Osteocyte (in vitro differentiated cells): ENCODE measurements around the gene CAMK2G. TPM values are rescaled to one million over a fixed set of nuclear protein-coding genes. Genes with fewer than 3 reads are reported as not detected.
A peak's percentile ranks its signal among the peaks of the same experiment; 100 is the strongest.

ENCODE experiments used
- DNase-seq: peaks from one replicate; pipeline ENCODE4 v3.0.0; 2021; ENCODE audit warnings: mixed read lengths; ENCODE audit not compliant: unreplicated experiment; ENCODE audit errors: extremely low spot score
- H3K27ac Mint-ChIP-seq: one replicate; pipeline ENCODE4 v1.8.0; 2021; ENCODE audit warnings: mild to moderate bottlenecking, mixed read lengths; ENCODE audit not compliant: unreplicated experiment
- H3K27me3 Mint-ChIP-seq: one replicate; pipeline ENCODE4 v1.8.0; 2021; ENCODE audit warnings: mixed read lengths; ENCODE audit not compliant: unreplicated experiment
- H3K36me3 Mint-ChIP-seq: one replicate; pipeline ENCODE4 v1.8.0; 2021; ENCODE audit warnings: mixed read lengths; ENCODE audit not compliant: unreplicated experiment
- H3K4me1 Mint-ChIP-seq: one replicate; pipeline ENCODE4 v1.8.0; 2021; ENCODE audit warnings: mixed read lengths; ENCODE audit not compliant: unreplicated experiment
- H3K4me3 Mint-ChIP-seq: one replicate; pipeline ENCODE4 v1.8.0; 2021; ENCODE audit warnings: mild to moderate bottlenecking, moderate library complexity, mixed read lengths; ENCODE audit not compliant: unreplicated experiment
- H3K9me3 Mint-ChIP-seq: one replicate; pipeline ENCODE4 v1.8.0; 2021; ENCODE audit warnings: mixed read lengths; ENCODE audit not compliant: unreplicated experiment
- total RNA-seq: library from RNA; stranded (reverse); gene quantifications from 2 replicates; pipeline ENCODE4 v1.2.1, GENCODE V29; 2021
- TF ChIP-seq, protein P1 (sequence below): fragments of 200-600 bp; sonication (generic); IDR thresholded peaks from 2 replicates; pipeline ENCODE4 v1.5.0; 2021; ENCODE audit warnings: antibody characterized with exemption, mild to moderate bottlenecking, moderate library complexity

The CAMK2G gene
- total RNA-seq, 1 donor from 2014 or later, result 37.6 TPM

DNA sequence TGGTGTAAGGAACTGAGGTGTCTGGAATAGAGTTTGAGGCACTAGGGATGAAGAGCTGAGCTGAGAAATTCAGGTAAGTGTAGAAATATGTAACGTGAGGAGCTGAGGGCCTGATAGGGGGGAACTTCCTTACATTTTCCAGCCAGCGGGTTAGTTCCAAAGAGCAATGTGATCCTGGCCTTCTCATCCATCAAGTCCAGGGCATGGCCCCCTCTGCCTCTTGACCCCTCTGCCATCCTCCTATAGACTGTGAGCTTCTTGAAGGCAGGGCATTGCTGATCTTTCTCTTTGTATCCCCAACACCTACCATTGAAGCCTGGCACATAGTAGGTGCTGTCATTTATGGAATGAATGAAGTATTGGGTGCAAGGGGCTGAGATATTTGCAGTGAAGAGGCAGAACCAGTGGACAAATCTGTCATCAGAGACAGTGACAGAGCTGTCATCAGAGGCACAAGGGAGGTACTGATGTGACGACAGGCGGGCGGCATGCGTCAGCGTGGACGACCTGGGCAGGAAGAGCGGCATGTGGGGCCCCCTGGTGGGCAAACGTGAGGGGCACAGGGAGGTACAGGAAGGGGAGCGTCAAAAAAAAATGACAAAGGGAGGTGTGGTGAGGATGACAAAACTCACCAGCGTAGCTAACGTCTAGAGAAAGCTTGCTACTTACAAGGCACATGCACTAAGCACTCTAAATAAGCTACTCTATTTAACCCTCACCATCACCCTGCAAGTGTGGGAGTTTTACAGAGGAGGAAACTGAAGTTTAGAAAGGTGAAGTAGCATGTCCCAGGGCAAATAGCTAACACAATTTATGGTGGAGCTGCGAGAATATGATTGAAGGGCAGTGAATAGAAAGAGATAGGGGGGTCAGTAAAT, 5.2 kb upstream of the CAMK2G start:
- Mint-ChIP-seq H3K9me3 (no peaks in the 10 kb centered on the region), H3K4me1 (peaks cover 27% of the 10 kb centered on the region), H3K36me3 (no peaks in the 10 kb centered on the region), H3K27me3 (no peaks in the 10 kb centered on the region), H3K4me3 (no peak overlapping the region), H3K27ac (no peak overlapping the region)
- peak; percentile 90 for DNase-seq
- TF ChIP-seq, protein P1, sequence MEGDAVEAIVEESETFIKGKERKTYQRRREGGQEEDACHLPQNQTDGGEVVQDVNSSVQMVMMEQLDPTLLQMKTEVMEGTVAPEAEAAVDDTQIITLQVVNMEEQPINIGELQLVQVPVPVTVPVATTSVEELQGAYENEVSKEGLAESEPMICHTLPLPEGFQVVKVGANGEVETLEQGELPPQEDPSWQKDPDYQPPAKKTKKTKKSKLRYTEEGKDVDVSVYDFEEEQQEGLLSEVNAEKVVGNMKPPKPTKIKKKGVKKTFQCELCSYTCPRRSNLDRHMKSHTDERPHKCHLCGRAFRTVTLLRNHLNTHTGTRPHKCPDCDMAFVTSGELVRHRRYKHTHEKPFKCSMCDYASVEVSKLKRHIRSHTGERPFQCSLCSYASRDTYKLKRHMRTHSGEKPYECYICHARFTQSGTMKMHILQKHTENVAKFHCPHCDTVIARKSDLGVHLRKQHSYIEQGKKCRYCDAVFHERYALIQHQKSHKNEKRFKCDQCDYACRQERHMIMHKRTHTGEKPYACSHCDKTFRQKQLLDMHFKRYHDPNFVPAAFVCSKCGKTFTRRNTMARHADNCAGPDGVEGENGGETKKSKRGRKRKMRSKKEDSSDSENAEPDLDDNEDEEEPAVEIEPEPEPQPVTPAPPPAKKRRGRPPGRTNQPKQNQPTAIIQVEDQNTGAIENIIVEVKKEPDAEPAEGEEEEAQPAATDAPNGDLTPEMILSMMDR, result peak; percentile 89

DNA sequence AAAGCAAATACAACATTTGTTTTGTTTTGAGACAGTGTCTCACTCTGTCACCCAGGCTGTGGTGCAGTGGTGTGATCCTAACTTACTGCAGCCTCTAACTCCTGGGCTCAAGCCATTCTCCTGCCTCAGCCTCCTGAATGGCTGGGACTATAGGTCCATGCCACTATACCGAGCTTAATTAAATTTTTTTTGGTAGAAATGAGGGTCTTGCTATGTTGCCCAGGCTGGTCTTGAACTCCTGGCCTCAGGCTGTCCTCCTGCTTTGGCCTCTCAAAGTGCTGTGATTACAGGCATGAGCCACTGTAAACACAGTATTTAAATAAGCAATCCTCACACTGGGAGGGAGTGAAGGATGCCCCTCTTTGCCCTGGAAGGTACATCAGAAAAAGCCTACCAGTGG, 4.0 kb upstream of the CAMK2G start:
- DNase-seq, result no peak
- H3K4me1 Mint-ChIP-seq, result peaks cover 27% of the 10 kb centered on the region
- H3K4me3 Mint-ChIP-seq, result no peak overlapping the region
- no peak overlapping the region for H3K27ac Mint-ChIP-seq
- no peaks in the 10 kb centered on the region for H3K9me3 Mint-ChIP-seq
- TF ChIP-seq, protein P1, result no peak
- H3K36me3 Mint-ChIP-seq, result no peaks in the 10 kb centered on the region
- no peaks in the 10 kb centered on the region for H3K27me3 Mint-ChIP-seq

DNA sequence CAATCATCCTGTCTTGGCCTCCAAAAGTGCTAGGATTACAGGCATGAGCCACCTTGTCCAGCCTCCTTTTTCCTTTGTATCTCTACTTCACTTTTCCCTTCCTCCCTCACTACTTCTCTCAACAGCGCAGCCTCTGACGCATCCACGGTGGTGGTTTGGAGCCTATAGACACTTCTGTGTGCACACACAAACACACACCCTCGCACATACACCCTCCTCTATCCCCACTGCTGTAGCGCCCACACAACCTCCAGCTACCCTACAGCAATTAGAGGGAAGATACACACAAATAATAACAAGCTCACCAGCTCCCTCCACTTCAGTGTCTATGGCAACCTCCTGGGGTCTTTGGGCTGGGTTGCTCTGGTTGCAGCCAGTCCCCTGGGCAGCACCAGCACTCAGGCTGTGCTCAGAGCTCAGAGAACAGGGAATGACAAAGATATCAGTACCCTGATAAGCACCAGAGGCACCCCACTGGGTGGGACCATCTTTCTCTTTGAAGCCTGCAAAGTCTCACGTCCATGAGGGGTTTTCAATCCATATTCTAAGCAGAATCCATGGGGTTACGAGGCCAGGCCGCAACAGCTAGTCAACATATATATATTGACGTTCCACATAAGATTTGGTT, 3.3 kb upstream of the CAMK2G start:
- no peak for DNase-seq
- H3K4me1 Mint-ChIP-seq, result peaks cover 35% of the 10 kb centered on the region
- H3K36me3 Mint-ChIP-seq, result no peaks in the 10 kb centered on the region
- no peaks in the 10 kb centered on the region for H3K27me3 Mint-ChIP-seq
- no peak overlapping the region for H3K27ac Mint-ChIP-seq
- H3K4me3 Mint-ChIP-seq, result no peak overlapping the region
- H3K9me3 Mint-ChIP-seq, result no peaks in the 10 kb centered on the region
- TF ChIP-seq, protein P1, result no peak

DNA sequence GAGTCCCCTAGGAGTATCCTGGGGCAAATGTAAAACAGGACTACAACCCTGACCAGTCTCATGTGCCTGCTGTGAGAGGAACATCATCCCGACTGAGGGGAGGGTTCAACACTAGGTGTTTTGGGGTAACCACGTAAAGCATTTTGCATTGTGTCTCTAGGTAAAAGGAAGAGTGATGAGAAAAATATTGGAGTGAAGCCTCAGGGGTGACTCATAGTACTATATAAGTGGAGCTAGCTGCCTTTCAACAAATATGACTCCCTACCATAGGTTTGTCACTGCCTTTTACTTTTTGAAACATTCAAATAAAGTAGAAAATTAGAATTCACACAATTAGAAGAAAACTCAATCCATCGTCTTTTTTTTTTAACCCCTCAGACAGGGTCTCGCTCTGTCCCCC, 2.6 kb upstream of the CAMK2G start:
- Mint-ChIP-seq H3K27ac (peak overlapping the region; percentile 23), H3K27me3 (no peaks in the 10 kb centered on the region), H3K4me1 (peaks cover 41% of the 10 kb centered on the region)

DNA sequence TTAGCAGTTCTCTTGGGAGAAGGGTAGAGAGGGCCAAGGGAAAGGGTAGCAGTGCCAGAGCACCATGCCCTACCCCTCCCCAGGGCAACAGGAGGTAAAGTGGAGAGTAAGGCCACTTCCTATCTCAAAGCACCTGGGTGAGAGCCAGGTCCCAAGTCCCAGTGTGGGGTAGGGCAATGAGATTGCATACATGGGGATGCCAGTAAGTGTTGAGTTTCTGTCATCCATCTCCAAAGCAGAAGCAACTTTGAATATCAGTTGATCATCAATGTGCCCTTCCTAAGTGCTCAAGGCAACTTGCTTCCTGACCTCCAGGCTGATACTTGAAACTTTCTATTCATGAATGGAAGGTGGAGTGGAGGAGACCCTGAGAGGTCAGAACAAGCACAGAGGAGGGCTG, 2.2 kb upstream of the CAMK2G start:
- Mint-ChIP-seq H3K4me1 (peaks cover 45% of the 10 kb centered on the region), H3K4me3 (no peak overlapping the region), H3K27me3 (no peaks in the 10 kb centered on the region), H3K36me3 (peaks cover 2% of the 10 kb centered on the region), H3K27ac (peak overlapping the region; percentile 44), H3K9me3 (no peaks in the 10 kb centered on the region)
- TF ChIP-seq, protein P1, result no peak
- no peak for DNase-seq

More for the DNA sequence above, 2.6 kb upstream of the CAMK2G start:
- peaks cover under 1% of the 10 kb centered on the region for H3K36me3 Mint-ChIP-seq
- DNase-seq, result no peak
- TF ChIP-seq, protein P1, result no peak
- no peak overlapping the region for H3K4me3 Mint-ChIP-seq
- no peaks in the 10 kb centered on the region for H3K9me3 Mint-ChIP-seq
